ENCODE data around the gene TP53RK.

The TP53RK gene

DNA sequence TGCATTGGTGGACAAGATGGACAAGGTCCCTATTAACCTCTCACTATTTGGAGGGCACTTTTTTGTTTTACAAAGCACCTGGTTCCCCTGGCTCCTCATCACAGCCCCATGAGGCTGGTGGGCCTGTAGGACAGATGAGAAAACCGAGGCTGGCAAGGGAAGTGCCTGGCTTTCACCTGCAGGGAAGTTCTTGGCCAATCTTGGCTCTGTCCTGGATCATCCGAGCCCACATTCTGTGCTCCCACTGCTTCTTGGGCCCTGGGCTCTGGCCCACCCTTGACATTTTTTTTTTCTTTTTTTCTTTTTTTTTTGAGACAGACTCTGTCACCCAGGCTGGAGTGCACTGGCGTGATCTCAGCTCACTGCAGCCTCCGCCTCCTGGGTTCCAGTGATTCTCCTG is 52.7 kb downstream of the TP53RK start:
- Histone ChIP-seq H3K4me3 (ENCODE audit: low read length) (no peak overlapping the region), H3K9ac (ENCODE audit: low read length) (no peak overlapping the region), H2AFZ (ENCODE audit: low read depth, low read length) (no peak overlapping the region), H3K27me3 (ENCODE audit: low read depth, low read length) (peaks cover 40% of the 10 kb centered on the region), H3K9me3 (ENCODE audit: insufficient read depth, low read length) (no peaks in the 10 kb centered on the region), H3K4me1 (ENCODE audit: low read length) (no peaks in the 10 kb centered on the region), H3K4me2 (ENCODE audit: low read length) (no peak overlapping the region), H3K79me2 (ENCODE audit: low read length) (no peaks in the 10 kb centered on the region), H3K27ac (ENCODE audit: low read length) (no peak overlapping the region), H3K36me3 (replicated peaks; ENCODE audit: low read depth, low read length) (no peaks in the 10 kb centered on the region), H4K20me1 (ENCODE audit: insufficient read depth, low read length) (no peaks in the 10 kb centered on the region)
- TF ChIP-seq, protein P1, sequence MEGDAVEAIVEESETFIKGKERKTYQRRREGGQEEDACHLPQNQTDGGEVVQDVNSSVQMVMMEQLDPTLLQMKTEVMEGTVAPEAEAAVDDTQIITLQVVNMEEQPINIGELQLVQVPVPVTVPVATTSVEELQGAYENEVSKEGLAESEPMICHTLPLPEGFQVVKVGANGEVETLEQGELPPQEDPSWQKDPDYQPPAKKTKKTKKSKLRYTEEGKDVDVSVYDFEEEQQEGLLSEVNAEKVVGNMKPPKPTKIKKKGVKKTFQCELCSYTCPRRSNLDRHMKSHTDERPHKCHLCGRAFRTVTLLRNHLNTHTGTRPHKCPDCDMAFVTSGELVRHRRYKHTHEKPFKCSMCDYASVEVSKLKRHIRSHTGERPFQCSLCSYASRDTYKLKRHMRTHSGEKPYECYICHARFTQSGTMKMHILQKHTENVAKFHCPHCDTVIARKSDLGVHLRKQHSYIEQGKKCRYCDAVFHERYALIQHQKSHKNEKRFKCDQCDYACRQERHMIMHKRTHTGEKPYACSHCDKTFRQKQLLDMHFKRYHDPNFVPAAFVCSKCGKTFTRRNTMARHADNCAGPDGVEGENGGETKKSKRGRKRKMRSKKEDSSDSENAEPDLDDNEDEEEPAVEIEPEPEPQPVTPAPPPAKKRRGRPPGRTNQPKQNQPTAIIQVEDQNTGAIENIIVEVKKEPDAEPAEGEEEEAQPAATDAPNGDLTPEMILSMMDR (IDR thresholded peaks at IDR 0.05; ENCODE audit: low read depth, low read length): no peak
- TF ChIP-seq EZH2phosphoT487 (IDR thresholded peaks at IDR 0.05; ENCODE audit: low read depth): no peak

DNA sequence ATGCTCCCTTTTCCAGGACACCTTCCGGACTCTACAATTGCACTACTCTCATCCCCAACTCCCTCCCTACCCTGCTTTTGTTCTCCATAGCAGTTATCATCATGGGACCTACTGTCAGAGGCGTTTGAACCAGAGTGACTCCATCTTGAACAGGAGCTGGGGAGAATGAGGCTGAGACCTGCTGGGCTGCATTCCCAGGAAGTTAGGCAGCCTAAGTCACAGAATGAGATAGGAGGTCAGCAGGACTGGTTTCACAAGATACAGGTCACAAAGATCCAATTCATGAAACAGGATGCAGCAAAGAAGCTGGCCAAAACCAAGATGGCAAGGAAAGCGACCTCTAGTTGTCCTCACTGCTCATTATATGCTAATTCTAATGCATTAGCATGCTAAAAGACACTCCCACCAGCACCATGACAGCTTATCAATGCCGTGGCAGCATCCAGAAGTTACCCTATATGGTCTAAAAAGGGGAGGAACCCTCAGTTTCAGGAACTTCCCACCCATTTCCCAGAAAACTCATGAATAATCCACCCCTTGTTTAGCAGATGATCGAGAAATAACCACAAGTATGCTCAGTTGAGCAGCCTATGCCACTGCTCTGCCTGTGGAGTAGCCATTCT is 53.6 kb downstream of the TP53RK start:
- H3K79me2 ChIP-seq (ENCODE audit: low read length): no peaks in the 10 kb centered on the region
- no peaks in the 10 kb centered on the region for H3K36me3 ChIP-seq (replicated peaks; ENCODE audit: low read depth, low read length)
- no peak overlapping the region for H3K27ac ChIP-seq (ENCODE audit: low read length)
- no peak overlapping the region for H3K4me2 ChIP-seq (ENCODE audit: low read length)
- H3K27me3 ChIP-seq (ENCODE audit: low read depth, low read length): peaks cover 40% of the 10 kb centered on the region
- H3K9me3 ChIP-seq (ENCODE audit: insufficient read depth, low read length): no peaks in the 10 kb centered on the region
- no peak for TF ChIP-seq EZH2phosphoT487 (IDR thresholded peaks at IDR 0.05; ENCODE audit: low read depth)
- TF ChIP-seq, protein P1 (IDR thresholded peaks at IDR 0.05; ENCODE audit: low read depth, low read length): no peak
- H3K4me1 ChIP-seq (ENCODE audit: low read length): no peaks in the 10 kb centered on the region
- H2AFZ ChIP-seq (ENCODE audit: low read depth, low read length): no peak overlapping the region
- no peak overlapping the region for H3K9ac ChIP-seq (ENCODE audit: low read length)
- no peaks in the 10 kb centered on the region for H4K20me1 ChIP-seq (ENCODE audit: insufficient read depth, low read length)
- no peak overlapping the region for H3K4me3 ChIP-seq (ENCODE audit: low read length)

DNA sequence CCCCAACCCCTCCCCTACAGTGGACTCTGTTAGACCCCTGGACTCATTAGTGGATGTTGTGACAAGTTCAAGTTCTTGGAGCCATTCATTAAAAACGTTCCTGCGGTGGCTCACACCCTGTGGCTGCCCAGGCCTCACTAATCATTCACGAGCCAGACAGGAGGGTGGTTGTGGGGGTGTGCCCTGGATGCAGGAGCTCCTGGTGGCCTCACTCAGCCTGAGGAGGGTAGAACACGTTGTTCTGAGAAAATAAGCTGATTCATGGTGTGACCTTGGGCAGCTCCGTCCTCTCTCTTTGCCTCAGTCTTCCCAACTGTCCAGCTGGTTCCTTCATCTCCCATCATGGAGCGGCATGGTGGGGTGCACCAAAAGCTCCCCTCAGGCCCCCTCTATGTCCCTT is 54.7 kb downstream of the TP53RK start:
- no peaks in the 10 kb centered on the region for H3K79me2 ChIP-seq (ENCODE audit: low read length)
- peaks cover 42% of the 10 kb centered on the region for H3K27me3 ChIP-seq (ENCODE audit: low read depth, low read length)
- no peak overlapping the region for H3K9ac ChIP-seq (ENCODE audit: low read length)
- H2AFZ ChIP-seq (ENCODE audit: low read depth, low read length): no peak overlapping the region
- no peak overlapping the region for H3K4me2 ChIP-seq (ENCODE audit: low read length)
- H4K20me1 ChIP-seq (ENCODE audit: insufficient read depth, low read length): no peaks in the 10 kb centered on the region
- H3K9me3 ChIP-seq (ENCODE audit: insufficient read depth, low read length): no peaks in the 10 kb centered on the region
- no peaks in the 10 kb centered on the region for H3K4me1 ChIP-seq (ENCODE audit: low read length)
- H3K27ac ChIP-seq (ENCODE audit: low read length): no peak overlapping the region
- TF ChIP-seq EZH2phosphoT487 (IDR thresholded peaks at IDR 0.05; ENCODE audit: low read depth): no peak
- H3K36me3 ChIP-seq (replicated peaks; ENCODE audit: low read depth, low read length): no peaks in the 10 kb centered on the region
- H3K4me3 ChIP-seq (ENCODE audit: low read length): no peak overlapping the region
